ENCODE results near the gene MAML2. TPM values are rescaled to one million over a fixed set of nuclear protein-coding genes. Genes with fewer than 3 reads are reported as not detected.
"Not testable (repeated sequence)": the region's sequence is repeated elsewhere in the genome, so short reads cannot be mapped to it uniquely, and the experiment has no call there.

The MAML2 gene
- total RNA-seq, 4 donors from 2014 or later = 15.9 to 31.9 (median 24.9) TPM

- Histone ChIP-seq H3K27ac (peak overlapping the region in 1 of 4 donors; percentile 27), H3K27me3 (no peaks in the 10 kb centered on the region), H3K36me3 (no peaks in the 10 kb centered on the region), H3K9me3 (no peaks in the 10 kb centered on the region), H3K4me3 (no peak overlapping the region), H3K4me1 (peaks cover 27 to 58% (median 43%) of the 10 kb centered on the region in 4 donors)
- in situ Hi-C loops (cut with MboI; ENCODE audit: low pct_ligation_motif_present in 1 of 4, low pct_unique_long_range_greater_than_20kb in 1 of 4, low sequenced_read_pairs in 3 of 4) = no loop called here
- no peak for DNase-seq
- no peak for TF ChIP-seq POLR2A (IDR thresholded peaks at IDR 0.05)
- no peak for TF ChIP-seq POLR2AphosphoS5 (IDR thresholded peaks at IDR 0.05)
- TF ChIP-seq CTCF (IDR thresholded peaks at IDR 0.05) = no peak
- no peak for TF ChIP-seq EP300 (IDR thresholded peaks at IDR 0.05; ENCODE audit: low read depth)
- WGBS, 2 donors (ENCODE audit: low coverage in 1 of 2) = 83 to 97% methylated on average over 1 of the region's 1 CpG
- intact Hi-C loops (cut with DNase I; ENCODE audit: low total_unique reads) = no loop called here
Observed at GRCh38 chr11:96290631-96291030, 52.4 kb downstream of the MAML2 start.

GRCh38 chr11:96290031-96290430, 53.0 kb downstream of the MAML2 start:
- Histone ChIP-seq H3K27ac (peak overlapping the region in 2 of 4 donors; percentile 15 to 27), H3K9me3 (no peaks in the 10 kb centered on the region), H3K4me1 (peaks cover 27 to 52% (median 41%) of the 10 kb centered on the region in 4 donors), H3K4me3 (no peak overlapping the region), H3K36me3 (no peaks in the 10 kb centered on the region), H3K27me3 (no peaks in the 10 kb centered on the region)
- in situ Hi-C loops (cut with MboI; ENCODE audit: low pct_ligation_motif_present in 1 of 4, low pct_unique_long_range_greater_than_20kb in 1 of 4, low sequenced_read_pairs in 3 of 4) = no loop called here
- intact Hi-C loops (cut with DNase I; ENCODE audit: low total_unique reads) = no loop called here
- no peak for DNase-seq
- WGBS, 2 donors (ENCODE audit: low coverage in 1 of 2) = 41 to 50% methylated on average over 1 of the region's 1 CpG
- no peak for TF ChIP-seq POLR2AphosphoS5 (IDR thresholded peaks at IDR 0.05)
- no peak for TF ChIP-seq CTCF (IDR thresholded peaks at IDR 0.05)
- TF ChIP-seq EP300 (IDR thresholded peaks at IDR 0.05; ENCODE audit: low read depth) = no peak
- no peak for TF ChIP-seq POLR2A (IDR thresholded peaks at IDR 0.05)

GRCh38 chr11:96288915-96289314, 54.1 kb downstream of the MAML2 start:
- DNase-seq = no peak
- intact Hi-C loops (cut with DNase I; ENCODE audit: low total_unique reads) = no loop called here

GRCh38 chr11:96287822-96288439, 55.1 kb downstream of the MAML2 start:
- peaks cover 10 to 43% (median 24%) of the 10 kb centered on the region in 4 donors for H3K4me1 ChIP-seq
- in situ Hi-C loops (cut with MboI; ENCODE audit: low pct_ligation_motif_present in 1 of 4, low pct_unique_long_range_greater_than_20kb in 1 of 4, low sequenced_read_pairs in 3 of 4) = no loop called here
- H3K36me3 ChIP-seq = no peaks in the 10 kb centered on the region
- 83 to 88% methylated on average over 3 to 6 of the region's 6 CpGs for WGBS, 2 donors (ENCODE audit: low coverage in 1 of 2)
- no peak overlapping the region for H3K27ac ChIP-seq
- H3K9me3 ChIP-seq = no peaks in the 10 kb centered on the region
- no peak for DNase-seq
- intact Hi-C loops (cut with DNase I; ENCODE audit: low total_unique reads) = no loop called here
- no peaks in the 10 kb centered on the region for H3K27me3 ChIP-seq
- no peak overlapping the region for H3K4me3 ChIP-seq
- no peak for TF ChIP-seq CTCF (IDR thresholded peaks at IDR 0.05)
- no peak for TF ChIP-seq POLR2AphosphoS5 (IDR thresholded peaks at IDR 0.05)
- no peak for TF ChIP-seq POLR2A (IDR thresholded peaks at IDR 0.05)
- no peak for TF ChIP-seq EP300 (IDR thresholded peaks at IDR 0.05; ENCODE audit: low read depth)

More at GRCh38 chr11:96288915-96289314, 54.1 kb downstream of the MAML2 start:
- no peak for TF ChIP-seq EP300 (IDR thresholded peaks at IDR 0.05; ENCODE audit: low read depth)
- TF ChIP-seq POLR2A (IDR thresholded peaks at IDR 0.05) = no peak
- no peak for TF ChIP-seq POLR2AphosphoS5 (IDR thresholded peaks at IDR 0.05)
- no peak for TF ChIP-seq CTCF (IDR thresholded peaks at IDR 0.05)
- in situ Hi-C loops (cut with MboI; ENCODE audit: low pct_ligation_motif_present in 1 of 4, low pct_unique_long_range_greater_than_20kb in 1 of 4, low sequenced_read_pairs in 3 of 4) = no loop called here
- Histone ChIP-seq H3K27me3 (no peaks in the 10 kb centered on the region), H3K4me3 (no peak overlapping the region), H3K27ac (no peak overlapping the region), H3K4me1 (peaks cover 17 to 43% (median 30%) of the 10 kb centered on the region in 4 donors), H3K9me3 (no peaks in the 10 kb centered on the region), H3K36me3 (no peaks in the 10 kb centered on the region)
- 73 to 85% methylated on average over 3 of the region's 3 CpGs for WGBS, 2 donors (ENCODE audit: low coverage in 1 of 2)

GRCh38 chr11:96285985-96286384, 57.0 kb downstream of the MAML2 start:
- H3K4me1 ChIP-seq = peaks cover 3 to 35% (median 16%) of the 10 kb centered on the region in 4 donors
- H3K27me3 ChIP-seq; H3K27ac ChIP-seq; H3K9me3 ChIP-seq; H3K4me3 ChIP-seq; DNase-seq; intact Hi-C loops (cut with DNase I; ENCODE audit: low total_unique reads); H3K36me3 ChIP-seq; in situ Hi-C loops (cut with MboI; ENCODE audit: low pct_ligation_motif_present in 1 of 4, low pct_unique_long_range_greater_than_20kb in 1 of 4, low sequenced_read_pairs in 3 of 4): not testable (repeated sequence)
- WGBS, 2 donors (ENCODE audit: low coverage in 1 of 2) = 96 to 98% methylated on average over 6 of the region's 6 CpGs
